Measurements from ENCODE around the gene NR2F6. TPM values are rescaled to one million over a fixed set of nuclear protein-coding genes. Genes with fewer than 3 reads are reported as not detected.

Gene NR2F6
- total RNA-seq, 2 donors from 2014 or later = 129 to 195 TPM

- Histone ChIP-seq H3K9ac (ENCODE audit: low read depth in 2 of 2, low read length in 2 of 2) (peak overlapping the region; percentile 85 to 95), H3K27me3 (no peaks in the 10 kb centered on the region), H3K9me3 (no peaks in the 10 kb centered on the region), H3K4me3 (peak overlapping the region; percentile 80), H3K36me3 (no peaks in the 10 kb centered on the region), H3K27ac (peak overlapping the region; percentile 86), H3K4me1 (peaks cover 45% of the 10 kb centered on the region)
- TF ChIP-seq, protein P1, sequence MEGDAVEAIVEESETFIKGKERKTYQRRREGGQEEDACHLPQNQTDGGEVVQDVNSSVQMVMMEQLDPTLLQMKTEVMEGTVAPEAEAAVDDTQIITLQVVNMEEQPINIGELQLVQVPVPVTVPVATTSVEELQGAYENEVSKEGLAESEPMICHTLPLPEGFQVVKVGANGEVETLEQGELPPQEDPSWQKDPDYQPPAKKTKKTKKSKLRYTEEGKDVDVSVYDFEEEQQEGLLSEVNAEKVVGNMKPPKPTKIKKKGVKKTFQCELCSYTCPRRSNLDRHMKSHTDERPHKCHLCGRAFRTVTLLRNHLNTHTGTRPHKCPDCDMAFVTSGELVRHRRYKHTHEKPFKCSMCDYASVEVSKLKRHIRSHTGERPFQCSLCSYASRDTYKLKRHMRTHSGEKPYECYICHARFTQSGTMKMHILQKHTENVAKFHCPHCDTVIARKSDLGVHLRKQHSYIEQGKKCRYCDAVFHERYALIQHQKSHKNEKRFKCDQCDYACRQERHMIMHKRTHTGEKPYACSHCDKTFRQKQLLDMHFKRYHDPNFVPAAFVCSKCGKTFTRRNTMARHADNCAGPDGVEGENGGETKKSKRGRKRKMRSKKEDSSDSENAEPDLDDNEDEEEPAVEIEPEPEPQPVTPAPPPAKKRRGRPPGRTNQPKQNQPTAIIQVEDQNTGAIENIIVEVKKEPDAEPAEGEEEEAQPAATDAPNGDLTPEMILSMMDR (IDR thresholded peaks at IDR 0.05) = no peak
- intact Hi-C loops (cut with DNase I) = no loop called here
- DNase-seq = peak; percentile 51
Measured at GRCh38 chr19:17244618-17245534, 843 bp downstream of the NR2F6 start.

DNA sequence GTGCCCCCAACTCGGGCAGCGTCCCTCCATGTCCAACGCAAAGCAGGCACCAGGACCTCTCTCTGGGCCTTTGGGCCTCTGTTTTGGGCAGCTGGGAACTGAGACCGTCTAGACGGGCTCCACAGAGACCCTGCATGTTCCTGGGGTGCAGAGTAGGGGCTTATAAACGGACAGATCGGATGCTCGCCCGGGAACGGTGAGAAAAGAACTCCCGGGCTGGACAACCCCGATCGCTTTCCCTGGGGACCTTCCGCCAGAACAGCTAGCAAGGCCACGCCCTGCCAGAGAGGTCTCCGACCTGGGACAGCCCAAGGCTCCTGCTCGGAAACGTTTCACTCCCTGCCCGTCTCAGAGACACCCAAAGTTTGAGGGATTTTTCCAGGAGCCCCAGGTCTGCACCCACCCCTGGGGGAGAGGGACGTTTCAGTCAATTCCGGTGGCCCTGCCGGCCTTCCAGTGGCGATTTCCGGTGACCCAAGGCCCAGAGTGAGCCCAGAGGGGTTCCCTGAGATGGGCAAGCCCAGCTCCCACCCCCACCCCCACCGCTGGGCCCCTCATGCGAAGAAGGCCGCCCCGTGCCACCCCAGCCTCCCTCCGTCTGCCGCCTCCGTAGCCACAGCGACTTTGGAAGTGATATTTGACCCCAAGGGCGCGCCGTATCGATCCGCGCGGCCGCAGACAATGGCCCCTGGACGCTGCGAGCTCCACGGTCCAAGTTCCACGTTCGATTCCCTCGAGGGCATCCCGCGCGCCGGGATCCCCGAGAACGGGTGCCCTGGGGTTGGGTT is 1.7 kb downstream of the NR2F6 start:
- peak; percentile 76 for DNase-seq
- Histone ChIP-seq H3K9ac (ENCODE audit: low read depth in 2 of 2, low read length in 2 of 2) (peak overlapping the region; percentile 85 to 95), H3K9me3 (no peaks in the 10 kb centered on the region), H3K4me1 (peaks cover 49% of the 10 kb centered on the region), H3K27ac (peak overlapping the region; percentile 86), H3K4me3 (peak overlapping the region; percentile 80), H3K36me3 (no peaks in the 10 kb centered on the region), H3K27me3 (no peaks in the 10 kb centered on the region)
- intact Hi-C loops (cut with DNase I) = no loop called here
- TF ChIP-seq, protein P1 (IDR thresholded peaks at IDR 0.05) = no peak

GRCh38 chr19:17243211-17243829 is 2.4 kb downstream of the NR2F6 start:
- H3K4me3 ChIP-seq = peak overlapping the region; percentile 80
- peaks cover 45% of the 10 kb centered on the region for H3K4me1 ChIP-seq
- TF ChIP-seq, protein P1 (IDR thresholded peaks at IDR 0.05) = no peak
- no peaks in the 10 kb centered on the region for H3K36me3 ChIP-seq
- H3K9ac ChIP-seq (ENCODE audit: low read depth in 2 of 2, low read length in 2 of 2) = peak overlapping the region; percentile 85 to 95
- intact Hi-C loops (cut with DNase I) = no loop called here
- H3K9me3 ChIP-seq = no peaks in the 10 kb centered on the region
- peak; percentile 64 for DNase-seq
- H3K27ac ChIP-seq = peak overlapping the region; percentile 86
- H3K27me3 ChIP-seq = no peaks in the 10 kb centered on the region

DNA sequence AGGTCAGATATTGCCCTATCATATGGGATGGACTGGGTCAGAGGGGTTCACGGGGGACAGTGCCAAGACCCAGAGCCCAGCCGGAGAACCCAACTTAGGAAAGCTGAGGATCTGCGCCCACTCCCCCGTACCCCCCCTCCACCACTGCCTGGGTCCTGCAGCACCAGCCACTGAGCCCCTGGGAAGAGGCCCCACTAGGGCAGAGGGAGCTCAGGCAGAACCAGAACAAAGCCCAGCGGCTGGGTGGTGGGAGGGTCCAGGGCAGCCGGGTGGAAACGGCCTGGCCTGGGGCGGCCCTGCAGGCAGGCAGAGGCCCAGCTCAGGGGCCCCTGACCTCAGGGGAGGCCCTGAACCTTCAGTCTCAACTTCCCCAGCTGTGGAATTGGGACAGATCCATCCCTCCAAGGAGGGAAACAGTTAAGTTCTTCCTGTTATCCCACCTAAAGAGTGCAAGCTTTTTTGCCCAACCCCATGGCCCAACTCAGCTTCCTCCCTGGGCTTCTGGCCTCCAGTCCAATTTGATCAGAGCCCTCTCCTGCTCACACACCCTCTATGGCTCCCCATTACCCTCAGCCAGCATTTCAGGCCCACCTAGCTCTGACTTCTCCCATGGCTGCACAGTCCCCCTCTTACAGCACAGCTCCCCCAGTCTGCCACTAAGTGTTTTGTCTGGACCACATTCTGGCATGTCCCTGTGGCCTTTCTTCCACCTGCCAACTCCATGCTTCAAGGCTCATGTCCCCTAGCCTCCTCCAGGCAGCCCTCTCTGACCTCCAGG is 3.1 kb downstream of the NR2F6 start:
- peak overlapping the region; percentile 86 for H3K27ac ChIP-seq
- peak overlapping the region in 1 of 2 donors; percentile 95 for H3K9ac ChIP-seq (ENCODE audit: low read depth in 2 of 2, low read length in 2 of 2)
- no peak for DNase-seq
- no peaks in the 10 kb centered on the region for H3K27me3 ChIP-seq
- no peaks in the 10 kb centered on the region for H3K36me3 ChIP-seq
- TF ChIP-seq, protein P1 (IDR thresholded peaks at IDR 0.05) = no peak
- no peaks in the 10 kb centered on the region for H3K9me3 ChIP-seq
- H3K4me1 ChIP-seq = peaks cover 38% of the 10 kb centered on the region
- intact Hi-C loops (cut with DNase I) = no loop called here
- peak overlapping the region; percentile 80 for H3K4me3 ChIP-seq
